GM12891 (cell line): ENCODE results near the gene SMIM36.

ENCODE experiments used
- POLR2A ChIP-seq: IDR thresholded peaks from 2 replicates; pipeline ENCODE4 v1.6.1; 2011; ENCODE audit warnings: low read depth, low read length, control low read depth
- POLR2AphosphoS5 ChIP-seq: IDR thresholded peaks from 2 replicates; pipeline ENCODE4 v1.6.1; 2011; ENCODE audit warnings: low read depth, low read length, control low read depth
- TAF1 ChIP-seq: IDR thresholded peaks from 2 replicates; pipeline ENCODE4 v1.6.1; 2011; ENCODE audit warnings: low read depth, low read length, control low read depth

DNA sequence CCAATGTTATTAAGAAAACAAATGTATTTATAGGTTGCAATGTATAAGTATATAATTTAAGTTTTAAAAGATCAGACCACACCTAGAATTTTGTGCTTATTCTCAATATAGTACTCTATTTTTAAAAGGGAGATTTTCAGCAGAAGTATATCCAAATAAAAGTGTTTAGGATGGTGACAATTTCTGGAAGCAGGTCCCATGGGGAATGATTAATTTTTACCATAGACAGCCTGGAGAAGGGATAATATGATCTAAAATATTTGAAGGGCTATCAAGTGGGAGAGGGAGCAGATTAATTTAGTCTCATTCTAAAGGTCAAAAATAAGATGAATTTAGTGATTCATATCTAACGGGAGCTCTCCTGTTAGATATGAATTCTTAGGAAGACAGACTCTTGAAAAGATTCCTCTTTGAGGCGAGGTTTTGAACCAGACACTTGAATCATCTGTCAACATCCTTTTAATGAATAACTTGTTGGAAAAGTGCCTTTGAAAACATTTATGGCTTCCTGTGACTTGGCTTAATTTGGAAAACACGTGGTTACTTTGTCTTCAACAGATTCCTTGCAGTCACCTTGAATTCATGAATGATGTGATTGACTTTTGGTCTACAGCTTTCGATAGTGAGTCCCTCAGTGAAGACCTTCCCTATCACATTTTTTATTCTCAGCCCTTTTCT is 29.3 kb upstream of the SMIM36 start:
- TF ChIP-seq POLR2A = no peak
- no peak for TF ChIP-seq POLR2AphosphoS5
- no peak for TF ChIP-seq TAF1
